CD1c-positive myeloid dendritic cell (primary cell): Measurements from ENCODE around the gene CDK5RAP2.
"Not testable (repeated sequence)": the region's sequence is repeated elsewhere in the genome, so short reads cannot be mapped to it uniquely, and the experiment has no call there.

Source experiments
- DNase-seq: peaks from one replicate; pipeline ENCODE4 v3.0.0-alpha.2; 2016; ENCODE audit errors: extremely low spot score

Gene CDK5RAP2

GRCh38 chr9:120592210-120592609, 12.2 kb upstream of the CDK5RAP2 start:
- no peak for DNase-seq

GRCh38 chr9:120587328-120587727, 7.4 kb upstream of the CDK5RAP2 start:
- no peak for DNase-seq

GRCh38 chr9:120583958-120584369, 4.0 kb upstream of the CDK5RAP2 start:
- peak; percentile 76 for DNase-seq

- no peak for DNase-seq
Observed at GRCh38 chr9:120579139-120580050, 572 bp downstream of the CDK5RAP2 start.

GRCh38 chr9:120574473-120574872, 5.5 kb downstream of the CDK5RAP2 start:
- no peak for DNase-seq

- DNase-seq: no peak
Observed at GRCh38 chr9:120572472-120572871, 7.5 kb downstream of the CDK5RAP2 start.

- DNase-seq: no peak
Observed at GRCh38 chr9:120571443-120572257, 8.3 kb downstream of the CDK5RAP2 start.

- no peak for DNase-seq
Observed at GRCh38 chr9:120570296-120570695, 9.7 kb downstream of the CDK5RAP2 start.

GRCh38 chr9:120569556-120569955, 10.4 kb downstream of the CDK5RAP2 start:
- DNase-seq: no peak

- DNase-seq: no peak
Observed at GRCh38 chr9:120568816-120569215, 11.2 kb downstream of the CDK5RAP2 start.

- no peak for DNase-seq
Observed at GRCh38 chr9:120567874-120568273, 12.1 kb downstream of the CDK5RAP2 start.

GRCh38 chr9:120567081-120567480, 12.9 kb downstream of the CDK5RAP2 start:
- DNase-seq: no peak

- no peak for DNase-seq
Observed at GRCh38 chr9:120564589-120564988, 15.4 kb downstream of the CDK5RAP2 start.

GRCh38 chr9:120562861-120563443, 17.0 kb downstream of the CDK5RAP2 start:
- no peak for DNase-seq

GRCh38 chr9:120561709-120562108, 18.3 kb downstream of the CDK5RAP2 start:
- no peak for DNase-seq

GRCh38 chr9:120559546-120559945, 20.4 kb downstream of the CDK5RAP2 start:
- no peak for DNase-seq

GRCh38 chr9:120558454-120558853, 21.5 kb downstream of the CDK5RAP2 start:
- DNase-seq: no peak

GRCh38 chr9:120557205-120557604, 22.8 kb downstream of the CDK5RAP2 start:
- DNase-seq: no peak

GRCh38 chr9:120556775-120557174, 23.2 kb downstream of the CDK5RAP2 start:
- DNase-seq: no peak

- peak; percentile 77 for DNase-seq
Observed at GRCh38 chr9:120555839-120556238, 24.1 kb downstream of the CDK5RAP2 start.

GRCh38 chr9:120552210-120552704, 27.7 kb downstream of the CDK5RAP2 start:
- not testable (repeated sequence) for DNase-seq
